HG02943 (cell line): ENCODE measurements around the gene PTPRN2.

Experiments
- ATAC-seq: cut with Tn5 transposase; IDR thresholded peaks from one replicate; pipeline ENCODE4 v1.9.1; 2021; ENCODE audit warnings: mild to moderate bottlenecking, low read depth, moderate library complexity; ENCODE audit not compliant: unreplicated experiment

The PTPRN2 gene

DNA sequence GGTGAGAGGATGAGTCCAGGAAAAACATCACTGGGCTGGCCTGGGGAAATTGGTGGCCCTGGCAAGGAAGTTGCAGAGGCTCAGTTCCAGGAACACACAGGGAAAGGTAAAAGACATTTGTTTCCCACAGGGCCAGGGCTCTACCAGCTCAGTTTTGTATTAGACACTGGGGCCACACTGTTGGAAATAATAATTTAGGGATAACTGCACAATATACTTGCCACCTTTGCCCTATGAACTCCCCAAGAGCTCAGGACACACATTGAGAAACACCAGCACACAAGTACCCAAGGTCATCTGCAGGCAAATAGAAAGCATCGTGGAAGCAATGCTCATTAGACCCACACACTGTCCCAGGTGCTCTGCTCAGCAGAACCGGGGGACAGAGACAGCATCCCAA, 617.6 kb downstream of the PTPRN2 start:
- no peak for ATAC-seq

GRCh38 chr7:157966490-157966889, 621.1 kb downstream of the PTPRN2 start:
- no peak for ATAC-seq

DNA sequence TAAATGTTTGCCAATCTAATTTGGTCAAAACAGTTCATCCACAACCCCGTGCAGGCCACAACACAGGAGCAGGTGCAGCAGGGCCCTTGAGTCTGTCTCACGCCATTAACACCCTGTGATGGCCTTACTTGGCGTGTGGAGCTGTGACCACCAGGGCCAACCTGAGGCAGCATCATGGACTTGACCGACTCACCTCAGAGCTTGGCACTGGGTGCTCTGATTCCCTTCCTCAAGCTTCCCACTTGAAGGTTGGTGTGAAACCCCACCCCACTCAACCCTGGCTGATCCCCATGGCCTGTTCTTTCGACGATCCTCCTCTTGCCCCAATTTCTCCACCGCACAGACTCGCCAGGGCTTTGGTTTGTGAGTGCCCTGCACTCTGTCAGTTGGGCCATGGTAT, 623.1 kb downstream of the PTPRN2 start:
- no peak for ATAC-seq

DNA sequence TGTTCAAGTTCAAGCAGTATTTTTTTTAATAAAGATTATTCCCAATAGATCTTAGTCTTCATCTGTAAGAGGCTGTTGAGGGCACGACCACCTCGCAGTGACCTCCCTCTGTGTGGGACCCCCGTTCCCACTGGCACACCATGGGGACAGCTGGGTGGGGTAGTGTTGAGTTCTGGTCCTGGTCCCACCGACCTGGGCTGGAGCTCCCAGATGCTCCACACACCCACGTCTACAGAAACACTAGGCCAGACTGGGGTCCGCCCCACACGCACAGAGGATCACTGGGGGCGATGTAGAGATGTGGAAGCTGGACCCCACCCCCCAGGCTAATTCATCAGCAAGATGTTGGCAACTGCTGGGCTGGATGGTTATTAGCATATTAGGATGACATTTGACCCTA, 623.6 kb downstream of the PTPRN2 start:
- ATAC-seq = no peak

GRCh38 chr7:157963526-157963925, 624.1 kb downstream of the PTPRN2 start:
- ATAC-seq = no peak

GRCh38 chr7:157962458-157963306, 624.9 kb downstream of the PTPRN2 start:
- ATAC-seq = no peak

GRCh38 chr7:157961731-157962457, 625.7 kb downstream of the PTPRN2 start:
- ATAC-seq = no peak

- no peak for ATAC-seq
Measured at GRCh38 chr7:157955348-157955999, 632.1 kb downstream of the PTPRN2 start.

- ATAC-seq = no peak
Measured at GRCh38 chr7:157954901-157955300, 632.7 kb downstream of the PTPRN2 start.

DNA sequence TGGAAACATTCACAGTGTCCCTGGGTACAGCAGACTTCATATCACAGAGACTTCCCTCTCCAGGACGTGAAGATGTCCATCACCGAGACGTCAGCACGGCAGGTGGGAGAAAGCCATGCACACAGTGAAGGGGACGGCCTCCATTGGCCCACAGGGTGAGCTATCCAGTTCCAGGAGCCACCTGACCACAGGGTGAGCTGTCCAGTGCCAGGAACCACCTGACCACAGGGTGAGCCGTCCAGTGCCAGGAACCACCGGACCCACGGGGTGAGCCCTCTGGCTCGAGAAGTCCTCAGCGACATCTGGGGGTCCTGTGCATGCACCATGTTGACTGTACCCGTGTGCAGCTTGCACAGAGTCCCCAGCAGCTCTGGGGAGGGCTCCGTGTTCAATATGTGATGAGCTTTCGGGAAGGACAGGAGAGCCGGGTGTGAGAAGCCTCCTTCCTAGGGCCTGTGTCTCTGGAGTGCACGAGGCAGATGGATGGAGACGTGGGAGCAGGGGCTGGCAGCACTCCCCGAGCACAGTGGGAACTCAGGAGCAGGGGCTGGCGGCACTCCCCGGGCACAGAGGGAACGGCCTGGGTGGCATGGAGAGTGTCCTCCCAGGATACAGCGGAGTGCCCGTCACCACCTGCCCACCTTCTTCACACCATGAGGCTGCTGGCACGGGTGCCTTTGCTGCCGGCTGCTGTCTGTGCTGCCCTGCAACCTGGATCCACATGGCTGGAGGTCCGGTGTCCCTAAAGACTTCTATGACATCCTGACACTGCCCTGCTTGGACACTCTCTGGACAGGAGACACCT, 634.6 kb downstream of the PTPRN2 start:
- no peak for ATAC-seq

DNA sequence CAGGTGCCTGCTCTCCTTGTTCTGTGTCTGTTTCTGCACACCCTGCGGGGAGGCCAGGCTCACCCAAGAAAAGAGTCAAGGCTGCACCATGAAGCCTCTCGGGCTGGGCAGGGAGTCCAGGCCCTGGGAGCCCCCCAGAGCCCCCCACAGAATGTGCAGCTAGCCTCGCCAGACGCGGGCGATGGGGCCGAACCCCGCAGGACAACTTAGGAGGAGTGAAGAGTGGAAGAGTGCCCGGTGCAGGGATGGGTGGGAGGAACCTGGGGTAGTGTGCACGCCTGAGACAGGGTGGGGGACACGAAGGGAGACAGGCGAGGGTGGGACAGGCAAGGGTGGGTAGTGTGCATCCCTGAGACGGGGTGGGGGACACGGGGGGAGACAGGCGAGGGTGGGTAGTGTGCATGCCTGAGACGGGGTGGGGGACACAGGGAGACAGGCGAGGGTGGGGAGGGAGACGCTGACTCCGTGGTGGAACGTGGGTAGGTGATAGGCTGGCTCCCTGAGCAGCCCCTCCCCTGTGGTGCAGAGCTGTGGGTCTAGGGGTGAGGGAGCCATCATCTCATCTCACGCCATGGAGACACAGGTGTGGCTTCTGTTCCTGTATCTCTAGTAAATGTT, 635.5 kb downstream of the PTPRN2 start:
- no peak for ATAC-seq

- ATAC-seq = no peak
Measured at GRCh38 chr7:157951300-157952049, 636.1 kb downstream of the PTPRN2 start.

DNA sequence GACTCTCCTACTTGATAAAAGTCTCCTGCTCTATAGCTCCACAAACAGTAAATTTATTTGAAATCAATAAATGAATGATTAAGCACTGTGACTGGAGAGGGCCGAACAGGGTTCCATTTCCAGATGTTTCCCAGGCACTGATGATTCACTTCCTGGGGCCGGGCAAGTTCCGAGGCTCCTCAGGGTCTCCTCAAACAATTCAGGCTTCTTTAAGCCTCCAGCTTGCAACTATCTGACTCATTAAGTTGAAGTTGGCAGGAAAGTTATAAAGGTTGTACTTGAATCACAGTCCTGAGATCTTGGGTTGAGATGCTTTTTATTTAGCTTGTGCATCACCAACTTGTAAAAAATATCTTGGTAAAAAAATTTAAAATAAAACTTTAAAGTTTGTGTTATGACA, 637.9 kb downstream of the PTPRN2 start:
- ATAC-seq = no peak

GRCh38 chr7:157947504-157947903, 640.1 kb downstream of the PTPRN2 start:
- no peak for ATAC-seq

- no peak for ATAC-seq
Measured at GRCh38 chr7:157946398-157947060, 641.1 kb downstream of the PTPRN2 start.

- ATAC-seq = no peak
Measured at GRCh38 chr7:157945401-157945800, 642.2 kb downstream of the PTPRN2 start.

DNA sequence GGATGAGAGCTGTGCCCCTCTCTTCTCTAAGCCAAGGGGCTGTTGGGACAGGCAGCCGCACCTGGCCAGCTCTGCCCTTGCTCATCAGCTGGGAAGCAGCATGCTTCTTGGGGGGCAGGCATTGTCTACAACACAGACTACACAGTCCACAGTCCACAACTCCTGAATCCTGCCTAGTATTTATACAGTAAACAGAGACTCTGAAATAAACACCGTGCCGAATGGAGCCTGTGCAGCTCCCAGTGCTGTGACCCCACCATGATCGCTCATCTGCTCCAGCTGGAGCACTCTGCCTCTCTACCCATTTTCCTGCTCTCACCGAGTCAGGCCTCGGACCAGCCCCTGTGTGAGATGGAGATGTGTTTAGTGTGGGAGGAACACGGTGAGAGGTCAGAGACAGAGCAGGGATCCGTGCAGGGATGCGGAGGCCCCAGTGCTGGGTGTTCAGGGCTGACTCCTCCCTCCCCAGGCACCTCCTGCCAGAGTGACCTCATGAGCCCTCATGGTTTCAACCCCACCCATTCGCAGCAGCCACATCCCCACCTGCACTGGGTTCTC, 642.8 kb downstream of the PTPRN2 start:
- no peak for ATAC-seq

- no peak for ATAC-seq
Measured at GRCh38 chr7:157944051-157944450, 643.6 kb downstream of the PTPRN2 start.

DNA sequence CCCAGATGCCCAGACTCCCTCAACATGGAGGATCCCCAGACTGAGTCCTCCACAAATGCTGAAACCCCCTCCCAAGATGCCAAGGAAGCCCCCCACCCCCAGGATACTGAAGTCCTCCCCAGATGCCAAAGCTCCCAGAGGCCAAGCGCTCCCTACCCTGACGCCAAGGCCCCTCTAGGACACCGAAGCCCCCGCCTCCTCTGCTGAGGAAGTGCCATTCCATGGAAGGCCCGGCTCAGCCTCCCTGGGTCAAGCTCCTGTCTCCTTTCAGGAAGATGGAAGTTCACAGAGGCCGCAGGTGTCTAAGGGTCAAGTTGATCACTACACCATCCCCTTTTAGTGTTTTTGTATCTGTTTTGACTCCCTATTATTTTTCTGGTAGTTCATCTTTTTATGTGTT, 644.1 kb downstream of the PTPRN2 start:
- no peak for ATAC-seq
